ENCODE data around the gene TGIF2. TPM values are rescaled to one million over a fixed set of nuclear protein-coding genes. Genes with fewer than 3 reads are reported as not detected.

Gene TGIF2
- total and polyA plus RNA-seq, 2 of the 13 experiments (the other 11 are each of a cell fraction or from before 2014, with no cell fraction given), result 41.3 to 53.9 TPM

- TF ChIP-seq MLLT10 (CRISPR knock-in tag; IDR thresholded peaks at IDR 0.05) (no peak), ZXDC (CRISPR knock-in tag; IDR thresholded peaks at IDR 0.05) (no peak; the same call in 1 of the 2 replicates), ZNF678 (CRISPR knock-in tag; IDR thresholded peaks at IDR 0.05) (no peak), POGK (CRISPR knock-in tag; conservative IDR thresholded peaks at IDR 0.05) (peak; percentile 63; the same call in 1 of the 2 replicates), ZNF12 (CRISPR knock-in tag; IDR thresholded peaks at IDR 0.05) (peak; percentile 69; the same call in 1 of the 2 replicates), ZNF83 (CRISPR knock-in tag; IDR thresholded peaks at IDR 0.05; ENCODE audit: borderline replicate concordance) (no peak; the same call in 1 of the 2 replicates), FOSL1 (CRISPR knock-in tag; IDR thresholded peaks at IDR 0.05; ENCODE audit: borderline replicate concordance) (no peak), HNRNPUL1 (IDR thresholded peaks at IDR 0.05; ENCODE audit: low read depth, low read length) (no peak), KDM1A (CRISPR knock-in tag; IDR thresholded peaks at IDR 0.05) (peak; percentile 97), NFE2 (CRISPR knock-in tag; IDR thresholded peaks at IDR 0.05) (no peak), SPEN (CRISPR knock-in tag; IDR thresholded peaks at IDR 0.05; ENCODE audit: low read depth) (no peak; the same call in 1 of the 2 replicates), RFXANK (CRISPR knock-in tag; IDR thresholded peaks at IDR 0.05) (peak; percentile 30; the same call in 1 of the 2 replicates), ZNF784 (CRISPR knock-in tag; IDR thresholded peaks at IDR 0.05; ENCODE audit: borderline replicate concordance) (no peak), MEIS2 (CRISPR knock-in tag; IDR thresholded peaks at IDR 0.05) (no peak; the same call in 1 of the 2 replicates), SP2 (CRISPR knock-in tag; IDR thresholded peaks at IDR 0.05) (no peak; the same call in 1 of the 2 replicates), ZNF670 (CRISPR knock-in tag; IDR thresholded peaks at IDR 0.05; ENCODE audit: borderline replicate concordance) (no peak), EP300 (IDR thresholded peaks at IDR 0.05; ENCODE audit: low read depth in 2 of 2, low read length in 2 of 2) (no peak), EP300 (CRISPR knock-in tag; IDR thresholded peaks at IDR 0.05; ENCODE audit: borderline replicate concordance) (peak; percentile 35), REL (CRISPR knock-in tag; conservative IDR thresholded peaks at IDR 0.05) (no peak), ZNF180 (CRISPR knock-in tag; IDR thresholded peaks at IDR 0.05; ENCODE audit: borderline replicate concordance, low read depth) (no peak), ZNF564 (CRISPR knock-in tag; IDR thresholded peaks at IDR 0.05) (0 out of 2 replicates have a peak, but pooled peaks have one; percentile 66), MTA3 (CRISPR knock-in tag; IDR thresholded peaks at IDR 0.05) (no peak), NFE2L2 (IDR thresholded peaks at IDR 0.05; ENCODE audit: low read length) (peak; percentile 13; the same call in 1 of the 2 replicates), MAZ (IDR thresholded peaks at IDR 0.05; ENCODE audit: borderline replicate concordance, low read depth, low read length) (no peak), MAZ (CRISPR knock-in tag; IDR thresholded peaks at IDR 0.05; ENCODE audit: low read depth) (peak; percentile 52), ATF7-NPFF (CRISPR knock-in tag; IDR thresholded peaks at IDR 0.05; ENCODE audit: low read depth) (no peak; the same call in 1 of the 2 replicates)
Measured at GRCh38 chr20:36632487-36633284, 59.3 kb downstream of the TGIF2 start (continued).
